GM12801 (cell line): Measurements from ENCODE around the gene SPON1.

Experiments used
- TF ChIP-seq, protein P1 (sequence below): IDR thresholded peaks from one replicate; pipeline ENCODE4 v1.5.1; 2011; ENCODE audit warnings: control low read depth; ENCODE audit not compliant: insufficient read length; ENCODE audit errors: extremely low read depth

The SPON1 gene

DNA sequence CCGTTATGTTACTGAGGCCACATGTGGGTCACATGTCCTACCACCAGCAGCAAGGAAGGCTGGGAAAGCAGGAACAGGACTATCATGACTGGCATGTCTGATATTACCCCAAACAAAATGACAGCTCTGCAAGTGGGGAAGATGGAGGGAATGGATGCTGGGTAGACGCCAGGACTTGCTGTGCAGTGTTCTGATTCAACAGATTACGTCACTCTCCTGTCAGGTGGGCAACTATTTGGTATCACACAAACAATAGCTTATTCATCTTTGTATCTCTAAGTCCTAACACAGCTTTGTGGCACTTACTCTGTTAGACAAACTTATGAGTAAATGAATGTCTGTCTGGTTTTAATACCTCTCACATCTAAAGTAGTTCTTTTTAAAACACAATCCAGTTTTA lies 105.2 kb downstream of the SPON1 start:
- TF ChIP-seq, protein P1, sequence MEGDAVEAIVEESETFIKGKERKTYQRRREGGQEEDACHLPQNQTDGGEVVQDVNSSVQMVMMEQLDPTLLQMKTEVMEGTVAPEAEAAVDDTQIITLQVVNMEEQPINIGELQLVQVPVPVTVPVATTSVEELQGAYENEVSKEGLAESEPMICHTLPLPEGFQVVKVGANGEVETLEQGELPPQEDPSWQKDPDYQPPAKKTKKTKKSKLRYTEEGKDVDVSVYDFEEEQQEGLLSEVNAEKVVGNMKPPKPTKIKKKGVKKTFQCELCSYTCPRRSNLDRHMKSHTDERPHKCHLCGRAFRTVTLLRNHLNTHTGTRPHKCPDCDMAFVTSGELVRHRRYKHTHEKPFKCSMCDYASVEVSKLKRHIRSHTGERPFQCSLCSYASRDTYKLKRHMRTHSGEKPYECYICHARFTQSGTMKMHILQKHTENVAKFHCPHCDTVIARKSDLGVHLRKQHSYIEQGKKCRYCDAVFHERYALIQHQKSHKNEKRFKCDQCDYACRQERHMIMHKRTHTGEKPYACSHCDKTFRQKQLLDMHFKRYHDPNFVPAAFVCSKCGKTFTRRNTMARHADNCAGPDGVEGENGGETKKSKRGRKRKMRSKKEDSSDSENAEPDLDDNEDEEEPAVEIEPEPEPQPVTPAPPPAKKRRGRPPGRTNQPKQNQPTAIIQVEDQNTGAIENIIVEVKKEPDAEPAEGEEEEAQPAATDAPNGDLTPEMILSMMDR: no peak

DNA sequence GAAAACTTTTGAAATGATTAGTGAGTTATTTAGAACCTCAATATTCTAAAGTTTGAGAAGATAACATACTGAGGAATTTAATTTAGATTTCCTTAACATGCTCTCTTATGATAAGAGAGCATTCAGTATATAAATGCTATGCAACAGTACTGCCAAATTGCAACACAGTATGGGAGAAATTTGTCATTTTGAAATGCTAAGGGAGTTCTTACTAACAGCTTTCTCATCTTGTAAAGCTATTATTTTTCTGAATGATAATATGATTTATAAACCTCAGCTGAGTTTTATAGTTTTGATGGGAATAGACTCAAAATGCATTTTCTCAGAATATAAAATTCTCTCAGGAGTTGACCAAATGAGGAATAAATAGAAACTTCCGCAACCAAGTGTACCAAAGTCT lies 108.4 kb downstream of the SPON1 start:
- TF ChIP-seq, protein P1: no peak

DNA sequence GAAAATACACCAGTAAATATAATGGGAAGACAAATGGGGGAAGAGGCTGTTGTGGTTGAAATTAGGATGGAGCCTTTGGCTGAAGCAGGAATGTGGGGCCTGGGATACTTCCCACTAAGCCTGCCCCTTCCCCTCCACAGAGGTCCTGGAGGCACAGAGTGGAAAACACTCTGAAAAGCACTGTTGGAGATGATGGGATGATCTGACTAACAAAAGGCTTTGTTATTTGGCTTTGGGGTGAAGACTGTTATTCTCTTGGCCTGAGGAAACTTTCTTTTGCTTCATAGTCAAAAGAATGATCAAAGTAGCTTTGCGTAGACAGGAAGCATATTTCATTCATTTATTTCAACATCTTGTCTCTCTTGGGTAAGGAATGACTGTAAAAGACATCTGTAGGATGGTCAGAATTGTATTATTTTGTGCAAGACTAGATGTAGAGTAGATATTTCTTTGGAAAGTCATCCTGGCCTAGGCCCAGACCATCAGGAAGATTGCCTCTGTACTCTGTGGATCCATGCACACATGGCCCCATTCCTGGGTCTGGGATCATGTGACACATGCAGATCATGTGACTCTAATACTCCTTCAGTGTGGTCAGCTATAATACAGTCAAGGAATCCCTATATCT lies 111.4 kb downstream of the SPON1 start:
- TF ChIP-seq, protein P1: no peak

DNA sequence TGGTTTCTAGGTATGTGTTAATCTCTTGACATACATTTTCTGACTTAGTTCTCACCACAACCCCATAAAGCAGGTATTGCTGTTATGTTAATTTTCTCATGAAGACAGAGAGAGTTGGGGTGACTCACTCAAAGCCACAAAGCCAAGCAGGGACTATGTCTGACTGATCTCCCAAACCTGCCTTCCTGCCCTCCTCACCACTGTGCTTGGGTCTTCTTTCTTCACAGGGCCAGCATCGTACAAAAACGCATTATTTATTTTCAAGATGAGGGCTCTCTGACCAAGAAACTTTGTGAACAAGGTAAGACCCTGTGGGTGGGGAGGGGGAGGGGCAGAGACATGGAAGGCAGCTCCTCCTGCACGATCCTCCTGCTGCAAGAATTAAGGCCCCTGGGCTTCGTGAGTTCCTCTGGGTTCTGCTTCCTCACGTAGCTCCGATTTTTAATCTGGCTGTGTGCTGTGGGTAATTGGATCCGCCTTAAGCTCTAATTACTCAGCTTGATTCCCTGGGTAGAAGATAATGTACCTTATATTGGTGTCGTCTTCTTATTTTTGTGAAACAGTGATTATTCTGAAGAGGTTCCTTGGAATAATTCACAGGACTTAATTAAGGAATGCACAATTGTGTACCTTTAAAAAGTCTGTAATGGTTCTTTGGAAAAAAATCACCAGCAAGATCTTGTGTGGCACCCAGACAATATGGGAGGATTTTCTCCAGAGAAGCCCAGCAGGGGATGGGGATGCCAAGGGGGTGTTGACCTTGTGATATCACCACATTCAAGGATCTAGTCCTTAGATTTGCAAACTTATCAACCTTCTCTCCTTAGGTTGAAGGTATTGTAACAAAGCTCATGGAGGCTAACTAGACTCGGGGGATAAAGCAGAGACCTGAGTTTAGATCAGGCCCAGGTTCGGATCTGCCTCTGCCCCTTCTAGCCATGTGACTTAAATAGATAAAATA lies 112.9 kb downstream of the SPON1 start:
- TF ChIP-seq, protein P1: no peak

DNA sequence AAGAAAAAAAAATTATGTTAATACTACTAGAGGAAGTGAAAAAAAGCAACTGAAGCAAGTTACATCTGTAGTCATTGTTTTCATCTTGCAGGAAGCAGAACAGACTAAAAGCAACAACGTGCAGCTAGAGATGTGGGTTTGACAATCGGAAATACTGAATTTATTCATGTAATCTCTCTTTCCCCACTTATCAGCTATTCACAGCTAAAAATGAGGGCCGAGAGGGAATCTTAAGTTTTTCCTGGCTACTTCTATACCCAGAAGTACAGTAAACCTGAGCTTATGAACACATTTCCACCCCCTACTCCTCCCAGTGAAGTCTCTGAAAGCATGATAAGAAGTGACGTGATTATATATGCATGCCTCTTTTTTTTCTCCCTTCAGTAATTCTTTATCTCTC lies 116.5 kb downstream of the SPON1 start:
- TF ChIP-seq, protein P1: no peak

DNA sequence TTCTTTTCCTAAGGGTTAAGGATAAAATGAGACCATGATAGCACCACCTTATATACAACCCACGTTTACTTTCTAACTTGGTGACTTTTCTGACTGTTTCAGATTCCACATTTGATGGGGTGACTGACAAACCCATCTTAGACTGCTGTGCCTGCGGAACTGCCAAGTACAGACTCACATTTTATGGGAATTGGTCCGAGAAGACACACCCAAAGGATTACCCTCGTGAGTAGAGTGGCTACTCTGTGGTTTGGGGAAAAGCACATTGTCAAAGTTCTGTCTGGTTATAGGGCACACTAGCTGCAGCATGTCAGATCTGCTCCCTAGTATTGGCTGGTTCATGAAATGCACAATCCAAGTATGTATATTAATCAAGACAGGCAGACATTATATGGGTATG lies 117.3 kb downstream of the SPON1 start:
- TF ChIP-seq, protein P1: no peak

DNA sequence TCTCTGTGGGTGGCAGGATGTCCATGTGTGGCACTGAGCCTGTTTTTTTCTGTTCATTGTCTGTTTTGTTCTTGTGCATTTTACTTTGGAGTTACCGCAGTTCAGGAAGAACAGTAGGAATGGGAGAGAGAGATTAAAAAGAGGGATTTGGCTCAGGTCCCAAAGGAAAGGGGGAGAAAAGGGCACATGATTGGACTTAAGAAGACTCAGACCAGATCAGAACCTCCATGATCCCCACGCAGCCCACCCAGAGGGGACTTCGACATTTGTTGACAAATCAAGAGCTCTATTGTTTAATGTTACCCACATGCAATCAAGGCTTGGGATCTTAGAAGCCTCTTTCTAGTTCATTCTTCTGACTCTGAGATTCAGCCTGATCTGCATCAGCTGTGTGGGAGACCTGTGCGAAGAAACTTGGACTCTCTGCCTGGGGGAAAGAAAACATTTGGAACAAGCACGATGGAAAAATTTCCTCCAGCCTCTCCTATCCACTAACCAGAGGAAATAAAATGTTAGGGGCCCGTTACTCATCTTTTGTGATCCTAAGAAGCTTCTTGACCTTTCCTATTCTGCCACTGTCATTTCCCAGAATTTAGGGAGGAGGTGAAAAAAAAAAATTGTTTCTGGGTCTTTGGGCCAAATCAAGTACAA lies 119.2 kb downstream of the SPON1 start:
- TF ChIP-seq, protein P1: no peak
